Spleen (tissue), 11 donors: ENCODE results near the gene GNG7. TPM values are rescaled to one million over a fixed set of nuclear protein-coding genes. Genes with fewer than 3 reads are reported as not detected.
"Not testable (repeated sequence)": the region's sequence is repeated elsewhere in the genome, so short reads cannot be mapped to it uniquely, and the experiment has no call there.

Source experiments
- DNase-seq: peaks from one replicate; pipeline ENCODE4 v3.0.0-alpha.2; 2020
- H3K27ac ChIP-seq, 8 donors: fragments of 200-600 bp; sonication (generic) in 7 of 8; 1 replicate in 4 of 8; 2 replicates in 4 of 8; pipeline versions ENCODE4 v1.5.0 to v1.8.0; 2016 to 2021; ENCODE audit warnings: inconsistent platforms in 4 of 8, mild to moderate bottlenecking in 4 of 8, moderate library complexity in 1 of 8
- H3K27me3 ChIP-seq, 7 donors: fragments of 200-600 bp; sonication (generic) in 6 of 7; replicated peaks in 1 of 7; 1 replicate in 4 of 7; 2 replicates in 3 of 7; pipeline versions ENCODE4 v1.5.0 to v1.8.0; 2016 to 2021; ENCODE audit warnings: inconsistent platforms in 3 of 7, mild to moderate bottlenecking in 1 of 7
- H3K36me3 ChIP-seq, 6 donors: fragments of 200-600 bp; sonication (generic) in 5 of 6; 1 replicate in 4 of 6; 2 replicates in 2 of 6; pipeline versions ENCODE4 v1.5.0 to v1.8.0; 2016 to 2021; ENCODE audit warnings: inconsistent platforms in 2 of 6
- H3K4me1 ChIP-seq, 6 donors: fragments of 200-600 bp; sonication (generic) in 5 of 6; 1 replicate in 3 of 6; 2 replicates in 3 of 6; pipeline versions ENCODE4 v1.5.0 to v1.8.0; 2016 to 2021; ENCODE audit warnings: inconsistent platforms in 3 of 6
- H3K4me3 ChIP-seq, 8 donors: fragments of 200-600 bp; sonication (generic) in 7 of 8; 1 replicate in 4 of 8; 2 replicates in 4 of 8; pipeline versions ENCODE4 v1.5.0 to v1.8.0; 2016 to 2021; ENCODE audit warnings: inconsistent platforms in 4 of 8, mild to moderate bottlenecking in 4 of 8, moderate library complexity in 2 of 8
- H3K9me3 ChIP-seq, 8 donors: fragments of 200-600 bp; sonication (generic) in 7 of 8; 1 replicate in 4 of 8; 2 replicates in 4 of 8; pipeline versions ENCODE4 v1.5.0 to v1.8.0; 2016 to 2021; ENCODE audit warnings: inconsistent platforms in 4 of 8
- POLR2A ChIP-seq, 3 donors: fragments of 450-650 bp; IDR thresholded peaks; one replicate each; pipeline ENCODE4 v1.5.1; 2017; ENCODE audit warnings: antibody characterized with exemption in 3 of 3, mild to moderate bottlenecking in 1 of 3
- POLR2AphosphoS5 ChIP-seq, 3 donors: sonication (generic); formaldehyde crosslinking; IDR thresholded peaks; one replicate each; pipeline ENCODE4 v1.5.1; 2017; ENCODE audit warnings: antibody characterized with exemption in 3 of 3
- WGBS, 5 donors: extraction: QIAGEN DNeasy Blood & Tissue Kit in 3 of 5; methylation state at CpG; one replicate each; pipeline versions ENCODE4 v1.1.5 to v1.1.7; 2013 to 2018; 5-methylcytosine and 5-hydroxymethylcytosine counted together
- intact Hi-C: fragments of 100-400 bp; cut with DNase I; formaldehyde crosslinking; loops from one replicate; pipeline ENCODE4 v1.15.0; 2023; ENCODE audit warnings: low total_unique reads
- polyA plus RNA-seq, 3 donors: library from polyadenylated mRNA; stranded (reverse); fragments of 200-250 nt; gene quantifications; one replicate each; pipeline ENCODE4 v1.2.1, GENCODE V29; 2013
- total RNA-seq, 7 donors: library from RNA; depleted of rRNA in 3 of 7; stranded (reverse); fragments of >200 nt in 3 of 7; fragmentation: NEBNext Ultra II Directional in 4 of 7; extraction: Animal tissue kit (Norgen Biotek cat#: 25700) in 4 of 7; gene quantifications; one replicate each; pipeline versions ENCODE4 v1.1.0 to v1.2.1, GENCODE V29; 2016 to 2021
- TF ChIP-seq, protein P1 (sequence below), 11 experiments: fragments of 200-600 bp in 7 of 11; fragments of 450-650 bp in 4 of 11; sonication (generic) in 4 of 11; IDR thresholded peaks in 8 of 11; conservative IDR thresholded peaks in 3 of 11; 1 replicate in 7 of 11; 2 replicates in 4 of 11; pipeline versions ENCODE4 v1.4.0 to v1.8.0; 2016 to 2021; ENCODE audit warnings: antibody characterized with exemption in 11 of 11, inconsistent platforms in 4 of 11, mild to moderate bottlenecking in 1 of 11
- donor health status: healthy with polysubstance abuse.
- donor health status: DM: no; HTN: no; CAD: no; lungs with moderate emphysema.
- donor health status: DM: no; HTN: no; CAD: no.
- donor health status: Bipolar disorder and iron deficiency.
- donor health status: healthy.
- donor health status: DM: no; HTN: no; CAD: no.
- donor health status: DM: yes; HTN: yes; CAD: no.

The GNG7 gene
- total and polyA plus RNA-seq, 10 donors = 17.2 to 34.6 (median 18.9) TPM

DNA sequence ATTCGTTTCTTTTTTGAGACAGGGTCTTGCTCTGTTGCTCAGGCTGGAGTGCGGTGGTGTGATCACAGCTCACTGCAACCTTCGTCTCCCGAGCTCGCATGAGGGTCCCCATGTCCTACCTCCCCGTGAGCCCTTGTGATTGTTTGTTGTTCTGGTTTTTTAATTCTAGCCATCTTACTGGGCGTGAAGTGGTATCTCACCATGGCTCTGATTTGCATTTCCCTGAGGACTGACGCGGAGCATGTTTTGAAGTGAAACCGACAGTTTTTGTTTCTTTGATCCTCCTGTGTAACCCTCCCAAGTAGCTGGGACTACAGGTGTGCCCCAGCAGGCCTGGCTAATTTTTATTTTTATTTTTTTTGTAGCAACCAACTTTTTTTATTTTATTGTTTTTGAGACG lies 21.7 kb downstream of the GNG7 start:
- Histone ChIP-seq H3K36me3 (peaks cover 0 to 16% (median 1%) of the 10 kb centered on the region in 6 donors), H3K9me3 (no peaks in the 10 kb centered on the region), H3K27me3 (no peaks in the 10 kb centered on the region), H3K4me1 (peaks cover 0 to 80% (median 21%) of the 10 kb centered on the region in 6 donors), H3K4me3 (peak overlapping the region in 1 of 8 donors; percentile 15), H3K27ac (peak overlapping the region; percentile 43 to 92 (median 84))
- peak in 2 of 3 donors; percentile 10 to 76 for TF ChIP-seq POLR2AphosphoS5 (IDR thresholded peaks at IDR 0.05)
- no peak for TF ChIP-seq POLR2A (IDR thresholded peaks at IDR 0.05)
- TF ChIP-seq, protein P1, sequence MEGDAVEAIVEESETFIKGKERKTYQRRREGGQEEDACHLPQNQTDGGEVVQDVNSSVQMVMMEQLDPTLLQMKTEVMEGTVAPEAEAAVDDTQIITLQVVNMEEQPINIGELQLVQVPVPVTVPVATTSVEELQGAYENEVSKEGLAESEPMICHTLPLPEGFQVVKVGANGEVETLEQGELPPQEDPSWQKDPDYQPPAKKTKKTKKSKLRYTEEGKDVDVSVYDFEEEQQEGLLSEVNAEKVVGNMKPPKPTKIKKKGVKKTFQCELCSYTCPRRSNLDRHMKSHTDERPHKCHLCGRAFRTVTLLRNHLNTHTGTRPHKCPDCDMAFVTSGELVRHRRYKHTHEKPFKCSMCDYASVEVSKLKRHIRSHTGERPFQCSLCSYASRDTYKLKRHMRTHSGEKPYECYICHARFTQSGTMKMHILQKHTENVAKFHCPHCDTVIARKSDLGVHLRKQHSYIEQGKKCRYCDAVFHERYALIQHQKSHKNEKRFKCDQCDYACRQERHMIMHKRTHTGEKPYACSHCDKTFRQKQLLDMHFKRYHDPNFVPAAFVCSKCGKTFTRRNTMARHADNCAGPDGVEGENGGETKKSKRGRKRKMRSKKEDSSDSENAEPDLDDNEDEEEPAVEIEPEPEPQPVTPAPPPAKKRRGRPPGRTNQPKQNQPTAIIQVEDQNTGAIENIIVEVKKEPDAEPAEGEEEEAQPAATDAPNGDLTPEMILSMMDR (IDR thresholded peaks at IDR 0.05 in 8 of 11, conservative IDR thresholded peaks at IDR 0.05 in 3 of 11) = no peak
- WGBS, 5 donors = 57 to 82% (median 65%) methylated on average over 11 of the region's 11 CpGs
- intact Hi-C loops = no loop called here
- no peak for DNase-seq

DNA sequence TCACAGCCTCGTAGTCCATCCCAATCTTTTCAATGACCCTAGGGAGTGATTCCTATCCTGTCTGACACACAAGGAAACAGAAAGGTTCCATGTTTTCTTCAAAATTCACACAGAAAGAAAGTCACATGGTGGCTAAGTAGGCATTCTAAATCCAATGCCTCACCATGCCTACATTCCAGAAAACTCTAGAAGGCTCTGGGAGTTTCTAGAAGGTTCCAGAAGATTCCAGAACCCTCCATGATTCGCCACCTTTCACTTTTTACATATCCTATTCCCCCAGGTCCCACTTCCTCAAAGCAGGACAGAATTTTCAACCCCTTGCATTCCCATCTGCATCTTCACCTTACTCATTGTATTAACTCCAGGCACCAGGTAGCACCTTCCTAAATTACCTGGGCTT lies 23.1 kb downstream of the GNG7 start:
- 40 to 95% (median 90%) methylated on average over 2 of the region's 2 CpGs for WGBS, 5 donors

DNA sequence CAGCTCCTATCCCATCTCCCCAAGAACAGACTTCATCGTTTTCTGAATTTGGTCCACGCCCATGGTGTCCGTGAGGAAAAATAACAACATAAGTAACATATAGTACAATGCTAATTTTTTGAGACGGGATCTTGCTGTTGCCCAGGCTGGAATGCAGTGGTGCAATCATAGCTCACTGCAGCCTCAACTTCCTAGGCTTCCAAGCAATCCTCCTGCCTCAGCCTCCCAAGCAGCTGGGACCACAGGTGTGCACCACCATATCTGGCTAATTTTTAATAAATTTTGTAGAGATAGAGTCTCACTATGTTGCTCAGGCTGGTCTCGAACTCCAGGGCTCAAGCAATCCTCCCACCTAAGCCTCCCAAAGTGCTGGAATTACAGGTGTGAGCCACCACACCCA lies 23.5 kb downstream of the GNG7 start:
- intact Hi-C loops, H3K27me3 ChIP-seq, DNase-seq, H3K4me3 ChIP-seq, H3K9me3 ChIP-seq: not testable (repeated sequence)
- Histone ChIP-seq H3K36me3 (peaks cover 0 to 28% (median 3%) of the 10 kb centered on the region in 6 donors), H3K4me1 (peaks cover 0 to 85% (median 19%) of the 10 kb centered on the region in 6 donors), H3K27ac (peak overlapping the region in 6 of 8 donors; percentile 69 to 92 (median 86))
- 74 to 96% (median 95%) methylated on average over 5 of the region's 5 CpGs for WGBS, 5 donors

More for the DNA sequence above, 23.1 kb downstream of the GNG7 start:
- no peak for DNase-seq
- Histone ChIP-seq H3K27ac (peak overlapping the region in 7 of 8 donors; percentile 13 to 92 (median 86)), H3K4me1 (peaks cover 0 to 83% (median 19%) of the 10 kb centered on the region in 6 donors), H3K36me3 (peaks cover 0 to 25% (median 3%) of the 10 kb centered on the region in 6 donors), H3K4me3 (no peak overlapping the region), H3K27me3 (no peaks in the 10 kb centered on the region), H3K9me3 (no peaks in the 10 kb centered on the region)
- intact Hi-C loops = no loop called here
- TF ChIP-seq, protein P1 (IDR thresholded peaks at IDR 0.05 in 8 of 11, conservative IDR thresholded peaks at IDR 0.05 in 3 of 11) = no peak
- TF ChIP-seq POLR2A (IDR thresholded peaks at IDR 0.05) (no peak), POLR2AphosphoS5 (IDR thresholded peaks at IDR 0.05) (no peak)

DNA sequence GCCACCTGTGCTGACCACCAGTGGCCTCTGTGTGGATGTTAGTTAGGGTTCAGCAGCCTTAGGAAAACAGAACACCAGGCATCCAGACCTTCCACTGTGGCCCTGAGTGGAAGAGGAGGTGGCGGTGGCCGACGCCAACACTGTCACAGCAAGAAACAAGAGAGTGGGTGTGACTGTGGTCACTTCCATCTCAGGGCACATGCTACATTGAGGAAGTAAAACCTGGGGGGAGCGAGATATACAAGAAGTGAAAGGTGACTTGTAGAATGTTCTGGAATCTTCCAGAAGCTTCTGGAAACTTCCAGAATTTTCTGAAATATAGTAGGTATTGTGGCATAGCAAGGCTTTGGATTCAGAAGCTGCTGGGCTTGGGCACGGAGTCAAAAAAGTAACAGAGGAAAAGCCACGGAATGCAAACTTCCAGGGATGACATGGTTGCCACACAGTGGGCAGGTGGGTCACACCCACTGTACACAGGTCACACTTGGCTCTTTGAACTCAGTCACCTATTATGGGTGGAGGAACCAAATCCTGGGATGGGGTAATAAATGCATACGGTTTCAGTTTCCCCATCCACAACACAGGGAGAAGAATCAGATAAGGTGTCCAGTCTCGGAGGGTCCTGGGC lies 24.3 kb downstream of the GNG7 start:
- no peaks in the 10 kb centered on the region for H3K9me3 ChIP-seq
- 50 to 76% (median 58%) methylated on average over 8 of the region's 8 CpGs for WGBS, 5 donors
- H3K4me1 ChIP-seq = peaks cover 0 to 78% (median 19%) of the 10 kb centered on the region in 6 donors
- intact Hi-C loops = no loop called here
- peak overlapping the region in 1 of 8 donors; percentile 34 for H3K4me3 ChIP-seq
- H3K27ac ChIP-seq = peak overlapping the region in 7 of 8 donors; percentile 44 to 92 (median 86)
- H3K36me3 ChIP-seq = peaks cover 0 to 26% (median 0%) of the 10 kb centered on the region in 6 donors
- H3K27me3 ChIP-seq = no peaks in the 10 kb centered on the region
- DNase-seq = peak; percentile 83
- TF ChIP-seq, protein P1 (IDR thresholded peaks at IDR 0.05 in 8 of 11, conservative IDR thresholded peaks at IDR 0.05 in 3 of 11) = no peak
- peak in 2 of 3 donors; percentile 54 to 77 for TF ChIP-seq POLR2AphosphoS5 (IDR thresholded peaks at IDR 0.05)
